CD4-positive, CD25-positive, alpha-beta regulatory T cell (primary cell): ENCODE data around the gene OR4X1. TPM values are rescaled to one million over a fixed set of nuclear protein-coding genes. Genes with fewer than 3 reads are reported as not detected.
A peak's percentile ranks its signal among the peaks of the same experiment; 100 is the strongest.
"Not testable (repeated sequence)": the region's sequence is repeated elsewhere in the genome, so short reads cannot be mapped to it uniquely, and the experiment has no call there.

ENCODE experiments used
- ATAC-seq, 2 donors: fragments of 150-1000 bp; cut with Tn5 transposase; one replicate each; pipeline ENCODE4 v1.10.0; 2021; ENCODE audit warnings: low read depth in 2 of 2, moderate number of reproducible peaks in 2 of 2, moderate library complexity in 1 of 2
- DNase-seq, 3 donors: peaks; one replicate each; pipeline versions ENCODE4 v3.0.0 to v3.0.0-alpha.2; 2012 to 2022; ENCODE audit warnings: mixed read lengths in 1 of 3
- H3K27ac ChIP-seq: one replicate; pipeline ENCODE4 v1.7.0; 2013; ENCODE audit warnings: mild to moderate bottlenecking, low read length; ENCODE audit not compliant: insufficient read depth, poor library complexity, severe bottlenecking
- H3K27me3 ChIP-seq: one replicate; pipeline ENCODE4 v1.7.0; 2013; ENCODE audit warnings: low read length; ENCODE audit not compliant: control insufficient read depth, insufficient read depth
- H3K36me3 ChIP-seq: one replicate; pipeline ENCODE4 v1.7.0; 2013; ENCODE audit warnings: mild to moderate bottlenecking, low read length, moderate library complexity; ENCODE audit not compliant: control insufficient read depth, insufficient read depth
- H3K4me1 ChIP-seq: 2 replicates; pipeline ENCODE4 v1.7.0; 2013; ENCODE audit warnings: mild to moderate bottlenecking, low read length; ENCODE audit not compliant: insufficient read depth, control insufficient read depth, poor library complexity, severe bottlenecking
- H3K4me3 ChIP-seq: one replicate; pipeline ENCODE4 v1.7.0; 2013; ENCODE audit warnings: low read depth, mild to moderate bottlenecking, low read length, moderate library complexity
- H3K9me3 ChIP-seq, 2 experiments: 1 replicate in 1 of 2; 2 replicates in 1 of 2; pipeline ENCODE4 v1.7.0; 2013; ENCODE audit warnings: low read length in 2 of 2, mild to moderate bottlenecking in 1 of 2, moderate library complexity in 1 of 2; ENCODE audit not compliant: control insufficient read depth in 2 of 2
- H3K27ac Mint-ChIP-seq, 3 donors: one replicate each; pipeline ENCODE4 v1.8.0; 2020 to 2022; ENCODE audit warnings: mild to moderate bottlenecking in 3 of 3, mixed read lengths in 3 of 3, moderate library complexity in 2 of 3
- H3K27me3 Mint-ChIP-seq: one replicate; pipeline ENCODE4 v1.8.0; 2022; ENCODE audit warnings: mild to moderate bottlenecking, mixed read lengths
- H3K36me3 Mint-ChIP-seq: one replicate; pipeline ENCODE4 v1.8.0; 2020; ENCODE audit warnings: mixed read lengths
- H3K4me1 Mint-ChIP-seq, 4 donors: one replicate each; pipeline ENCODE4 v1.8.0; 2020 to 2022; ENCODE audit warnings: mixed read lengths in 4 of 4, mild to moderate bottlenecking in 1 of 4
- H3K4me3 Mint-ChIP-seq, 4 donors: one replicate each; pipeline ENCODE4 v1.8.0; 2020 to 2022; ENCODE audit warnings: mild to moderate bottlenecking in 4 of 4, mixed read lengths in 4 of 4, moderate library complexity in 3 of 4
- H3K9me3 Mint-ChIP-seq, 7 donors: one replicate each; pipeline ENCODE4 v1.8.0; 2020 to 2022; ENCODE audit warnings: mixed read lengths in 7 of 7, mild to moderate bottlenecking in 3 of 7, moderate library complexity in 2 of 7
- polyA plus RNA-seq, 4 donors: library from polyadenylated mRNA; unstranded; fragments of 300-500 nt; fragmentation: Illumina TruSeq; gene quantifications; one replicate each; pipeline ENCODE4 v1.2.3, GENCODE V29; 2021
- total RNA-seq: library from RNA; stranded (reverse); gene quantifications from one replicate; pipeline ENCODE4 v1.2.3, GENCODE V29; 2022

The OR4X1 gene
- not detected for total RNA-seq
- polyA plus RNA-seq: not detected

- H3K4me3 Mint-ChIP-seq: no peak within 1 kb of the TSS
- DNase-seq: no peak
- Histone ChIP-seq H3K27me3 (no peaks in the 10 kb centered on the region), H3K4me1 (no peaks in the 10 kb centered on the region), H3K36me3 (no peaks in the 10 kb centered on the region), H3K4me3 (no peak within 1 kb of the TSS), H3K9me3 (no peaks in the 10 kb centered on the region), H3K27ac (no peak within 1 kb of the TSS)
- no peaks in the 10 kb centered on the region for H3K36me3 Mint-ChIP-seq
- H3K27me3 Mint-ChIP-seq: peaks cover 6% of the 10 kb centered on the region
- peaks cover 0 to 3% (median 0%) of the 10 kb centered on the region in 7 donors for H3K9me3 Mint-ChIP-seq
- peak within 1 kb of the TSS in 1 of 3 donors; percentile 12 for H3K27ac Mint-ChIP-seq
- ATAC-seq: no peak
- H3K4me1 Mint-ChIP-seq: no peaks in the 10 kb centered on the region
These were observed at the start of gene OR4X1 for GRCh38 chr11:48263423-48263911. Gene OR4X1 (plus strand): TSS chr11:48263861. CDS start chr11:48263861, 0 bp downstream.

- Histone ChIP-seq H3K9me3 (no peaks in the 10 kb centered on the region), H3K27me3 (peaks cover 4% of the 10 kb centered on the region), H3K36me3 (no peaks in the 10 kb centered on the region), H3K27ac (no peak within 1 kb of the TSS), H3K4me1 (no peaks in the 10 kb centered on the region), H3K4me3 (no peak within 1 kb of the TSS)
- no peaks in the 10 kb centered on the region for H3K36me3 Mint-ChIP-seq
- H3K9me3 Mint-ChIP-seq: peaks cover 0 to 5% (median 0%) of the 10 kb centered on the region in 7 donors
- peaks cover 0 to 5% (median 0%) of the 10 kb centered on the region in 4 donors for H3K4me1 Mint-ChIP-seq
- peaks cover 13% of the 10 kb centered on the region for H3K27me3 Mint-ChIP-seq
- H3K27ac Mint-ChIP-seq: no peak within 1 kb of the TSS
- H3K4me3 Mint-ChIP-seq: no peak within 1 kb of the TSS
- no peak for DNase-seq
- ATAC-seq: no peak
These were observed 47.2 kb upstream of the OR4X1 start, which contains the start of gene OR4B1 for GRCh38 chr11:48216510-48216909. Gene OR4B1 (plus strand): TSS chr11:48216810. CDS start chr11:48216810, 0 bp downstream.

GRCh38 chr11:48228761-48229160 lies 34.9 kb upstream of the OR4X1 start:
- Mint-ChIP-seq H3K36me3 (no peaks in the 10 kb centered on the region), H3K4me3 (no peak overlapping the region), H3K4me1 (no peaks in the 10 kb centered on the region), H3K27me3 (peaks cover 17% of the 10 kb centered on the region), H3K9me3 (peaks cover 0 to 5% (median 0%) of the 10 kb centered on the region in 7 donors), H3K27ac (no peak overlapping the region)
- ATAC-seq (no peak), DNase-seq (no peak)
- no peaks in the 10 kb centered on the region for H3K36me3 ChIP-seq
- H3K4me1 ChIP-seq: no peaks in the 10 kb centered on the region
- no peak overlapping the region for H3K27ac ChIP-seq
- no peaks in the 10 kb centered on the region for H3K9me3 ChIP-seq
- H3K27me3 ChIP-seq: no peaks in the 10 kb centered on the region
- H3K4me3 ChIP-seq: no peak overlapping the region

GRCh38 chr11:48230057-48230456 lies 33.6 kb upstream of the OR4X1 start:
- not testable (repeated sequence) for H3K4me3 Mint-ChIP-seq

GRCh38 chr11:48237727-48238126 lies 25.9 kb upstream of the OR4X1 start:
- H3K27ac Mint-ChIP-seq: no peak overlapping the region
- peaks cover 7% of the 10 kb centered on the region for H3K27me3 ChIP-seq
- H3K4me3 ChIP-seq: no peak overlapping the region
- H3K4me1 Mint-ChIP-seq: peaks cover 0 to 3% (median 0%) of the 10 kb centered on the region in 4 donors
- H3K9me3 Mint-ChIP-seq: peaks cover 0 to 11% (median 3%) of the 10 kb centered on the region in 7 donors
- no peaks in the 10 kb centered on the region for H3K36me3 ChIP-seq
- H3K4me1 ChIP-seq: no peaks in the 10 kb centered on the region
- H3K27ac ChIP-seq: no peak overlapping the region
- H3K27me3 Mint-ChIP-seq: peaks cover 39% of the 10 kb centered on the region
- DNase-seq (no peak), ATAC-seq (no peak)
- H3K4me3 Mint-ChIP-seq: no peak overlapping the region
- H3K36me3 Mint-ChIP-seq: no peaks in the 10 kb centered on the region
- H3K9me3 ChIP-seq: no peaks in the 10 kb centered on the region

More at GRCh38 chr11:48230057-48230456, 33.6 kb upstream of the OR4X1 start:
- not testable (repeated sequence) for H3K27ac ChIP-seq, H3K36me3 Mint-ChIP-seq, H3K36me3 ChIP-seq, H3K9me3 ChIP-seq, H3K4me3 ChIP-seq, H3K4me1 Mint-ChIP-seq, H3K27me3 ChIP-seq, ATAC-seq, H3K9me3 Mint-ChIP-seq, DNase-seq, H3K4me1 ChIP-seq, H3K27ac Mint-ChIP-seq
- H3K27me3 Mint-ChIP-seq: peaks cover 18% of the 10 kb centered on the region

GRCh38 chr11:48242501-48242900 lies 21.2 kb upstream of the OR4X1 start:
- peaks cover 5% of the 10 kb centered on the region for H3K27me3 ChIP-seq
- Mint-ChIP-seq H3K4me3 (no peak overlapping the region), H3K36me3 (peaks cover 4% of the 10 kb centered on the region), H3K9me3 (peaks cover 0 to 15% (median 3%) of the 10 kb centered on the region in 7 donors), H3K27ac (no peak overlapping the region), H3K4me1 (peaks cover 0 to 3% (median 0%) of the 10 kb centered on the region in 4 donors), H3K27me3 (peaks cover 31% of the 10 kb centered on the region)
- ATAC-seq (no peak), DNase-seq (no peak)
- no peaks in the 10 kb centered on the region for H3K36me3 ChIP-seq
- H3K4me3 ChIP-seq: no peak overlapping the region
- no peaks in the 10 kb centered on the region for H3K4me1 ChIP-seq
- no peaks in the 10 kb centered on the region for H3K9me3 ChIP-seq
- no peak overlapping the region for H3K27ac ChIP-seq

GRCh38 chr11:48244804-48245203 lies 18.9 kb upstream of the OR4X1 start, which contains the start of gene OR4X2:
Gene OR4X2 (plus strand): TSS chr11:48245104. CDS start chr11:48245104, 0 bp downstream.
- Mint-ChIP-seq H3K27ac (no peak within 1 kb of the TSS), H3K4me3 (no peak within 1 kb of the TSS), H3K36me3 (peaks cover 4% of the 10 kb centered on the region), H3K4me1 (peaks cover 0 to 3% (median 0%) of the 10 kb centered on the region in 4 donors), H3K9me3 (peaks cover 0 to 10% (median 3%) of the 10 kb centered on the region in 7 donors), H3K27me3 (peaks cover 34% of the 10 kb centered on the region)
- DNase-seq: no peak
- peaks cover 6% of the 10 kb centered on the region for H3K27me3 ChIP-seq
- no peak within 1 kb of the TSS for H3K4me3 ChIP-seq
- ATAC-seq: no peak
- H3K4me1 ChIP-seq: no peaks in the 10 kb centered on the region
- H3K27ac ChIP-seq: no peak within 1 kb of the TSS
- no peaks in the 10 kb centered on the region for H3K36me3 ChIP-seq
- H3K9me3 ChIP-seq: peaks cover 7 to 8% of the 10 kb centered on the region in 2 experiments

GRCh38 chr11:48248902-48249301 lies 14.8 kb upstream of the OR4X1 start:
- Histone ChIP-seq H3K4me3 (no peak overlapping the region), H3K27ac (no peak overlapping the region), H3K36me3 (no peaks in the 10 kb centered on the region), H3K27me3 (peaks cover 3% of the 10 kb centered on the region), H3K4me1 (no peaks in the 10 kb centered on the region), H3K9me3 (peaks cover 7 to 8% of the 10 kb centered on the region in 2 experiments)
- H3K36me3 Mint-ChIP-seq: no peaks in the 10 kb centered on the region
- no peak for DNase-seq
- H3K4me3 Mint-ChIP-seq: no peak overlapping the region
- no peaks in the 10 kb centered on the region for H3K4me1 Mint-ChIP-seq
- H3K27ac Mint-ChIP-seq: no peak overlapping the region
- peaks cover 20% of the 10 kb centered on the region for H3K27me3 Mint-ChIP-seq
- H3K9me3 Mint-ChIP-seq: peaks cover 0 to 10% (median 4%) of the 10 kb centered on the region in 7 donors
- ATAC-seq: no peak
